T-helper 1 cell treated with Interleukin-12 subunit alpha and Interleukin-12 subunit beta and Interleukin-4 antibody, amounts not matched to agents 30 μg/mL and 1 μg/mL, for 36 hours (primary cell): ENCODE measurements around the gene SSC5D.

ENCODE experiments used
- H3K27ac Mint-ChIP-seq: one replicate; pipeline ENCODE4 v1.8.0; 2021; ENCODE audit warnings: mild to moderate bottlenecking, mixed read lengths
- H3K27me3 Mint-ChIP-seq: one replicate; pipeline ENCODE4 v1.8.0; 2021; ENCODE audit warnings: low read depth, mixed read lengths
- H3K36me3 Mint-ChIP-seq: one replicate; pipeline ENCODE4 v1.8.0; 2021; ENCODE audit warnings: low read depth, mixed read lengths
- H3K4me1 Mint-ChIP-seq: one replicate; pipeline ENCODE4 v1.8.0; 2021; ENCODE audit warnings: low read depth, mixed read lengths
- H3K4me3 Mint-ChIP-seq: one replicate; pipeline ENCODE4 v1.8.0; 2021; ENCODE audit warnings: mild to moderate bottlenecking, moderate library complexity, mixed read lengths
- H3K9me3 Mint-ChIP-seq: one replicate; pipeline ENCODE4 v1.8.0; 2021; ENCODE audit warnings: mixed read lengths

Gene SSC5D

GRCh38 chr19:55538132-55538531, 49.9 kb downstream of the SSC5D start:
- no peak overlapping the region for H3K27ac Mint-ChIP-seq
- H3K36me3 Mint-ChIP-seq, result no peaks in the 10 kb centered on the region
- H3K9me3 Mint-ChIP-seq, result no peaks in the 10 kb centered on the region
- no peaks in the 10 kb centered on the region for H3K27me3 Mint-ChIP-seq
- no peak overlapping the region for H3K4me3 Mint-ChIP-seq
- H3K4me1 Mint-ChIP-seq, result no peaks in the 10 kb centered on the region

DNA sequence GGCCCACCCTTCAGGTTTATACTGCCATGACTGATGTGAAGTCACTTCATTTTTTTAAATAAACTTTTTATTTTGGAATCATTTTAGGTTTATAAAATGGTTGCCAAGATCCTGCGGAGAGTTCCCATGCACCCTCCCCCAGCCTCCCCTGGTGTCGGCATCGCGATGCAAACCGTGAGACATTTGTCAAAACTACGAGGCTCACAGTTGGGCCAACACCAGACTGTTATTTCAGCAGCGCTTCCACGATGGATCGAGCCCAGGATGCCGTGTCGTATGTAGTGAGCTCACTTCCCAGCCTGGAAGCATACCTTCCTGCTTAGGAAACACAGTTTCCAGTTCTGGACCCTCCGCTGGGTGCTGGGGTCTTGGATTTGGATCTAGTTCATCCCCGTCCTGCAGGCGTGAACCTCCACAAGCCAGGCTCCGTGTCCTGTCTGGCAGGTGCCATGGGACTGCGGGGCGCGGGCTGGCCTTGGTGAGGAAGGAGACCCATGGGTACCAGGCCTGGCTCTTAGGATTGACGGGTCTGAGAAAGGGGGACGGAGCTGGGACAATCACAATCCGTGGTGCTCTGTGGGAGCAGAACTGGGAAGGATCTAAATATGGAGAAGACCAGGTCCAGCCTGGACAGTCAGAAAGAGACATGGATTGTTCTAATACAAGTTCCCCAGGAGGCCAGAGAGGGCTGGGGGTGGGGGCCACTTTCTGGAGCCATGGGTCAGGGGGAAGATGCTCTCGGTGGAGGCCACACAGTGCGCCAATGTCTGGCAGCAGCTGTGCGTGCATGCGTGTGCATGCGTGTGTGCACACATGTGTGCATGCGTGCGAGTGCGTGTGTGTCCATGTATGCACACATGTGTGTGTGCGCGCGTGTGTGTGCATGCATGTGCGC, 51.1 kb downstream of the SSC5D start:
- no peak overlapping the region for H3K27ac Mint-ChIP-seq
- no peaks in the 10 kb centered on the region for H3K36me3 Mint-ChIP-seq

DNA sequence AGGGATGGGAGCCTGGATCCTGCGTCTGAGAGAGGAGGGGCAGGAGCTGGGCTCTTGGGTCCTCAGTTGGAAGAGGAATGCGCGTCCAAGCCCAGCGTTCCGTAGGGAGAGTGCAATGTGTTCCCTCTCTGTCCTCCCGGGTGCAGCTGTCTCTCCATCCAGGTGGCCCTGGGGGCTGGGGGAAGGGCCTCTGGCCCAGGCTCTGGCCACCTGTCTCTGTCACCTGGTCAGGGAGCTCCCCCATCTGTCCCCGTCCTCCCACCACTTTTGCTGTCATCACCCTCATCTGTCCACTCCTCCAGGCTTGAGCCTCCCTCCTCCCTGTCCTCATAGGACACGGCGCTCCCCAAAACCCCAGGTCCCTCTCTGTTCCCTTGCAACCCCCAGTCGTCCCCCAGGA, 52.4 kb downstream of the SSC5D start:
- Mint-ChIP-seq H3K27ac (no peak overlapping the region), H3K4me3 (no peak overlapping the region), H3K36me3 (no peaks in the 10 kb centered on the region), H3K9me3 (no peaks in the 10 kb centered on the region), H3K27me3 (no peaks in the 10 kb centered on the region), H3K4me1 (no peaks in the 10 kb centered on the region)

More for the DNA sequence above, 51.1 kb downstream of the SSC5D start:
- no peaks in the 10 kb centered on the region for H3K27me3 Mint-ChIP-seq
- H3K4me1 Mint-ChIP-seq, result no peaks in the 10 kb centered on the region
- H3K4me3 Mint-ChIP-seq, result no peak overlapping the region
- no peaks in the 10 kb centered on the region for H3K9me3 Mint-ChIP-seq

DNA sequence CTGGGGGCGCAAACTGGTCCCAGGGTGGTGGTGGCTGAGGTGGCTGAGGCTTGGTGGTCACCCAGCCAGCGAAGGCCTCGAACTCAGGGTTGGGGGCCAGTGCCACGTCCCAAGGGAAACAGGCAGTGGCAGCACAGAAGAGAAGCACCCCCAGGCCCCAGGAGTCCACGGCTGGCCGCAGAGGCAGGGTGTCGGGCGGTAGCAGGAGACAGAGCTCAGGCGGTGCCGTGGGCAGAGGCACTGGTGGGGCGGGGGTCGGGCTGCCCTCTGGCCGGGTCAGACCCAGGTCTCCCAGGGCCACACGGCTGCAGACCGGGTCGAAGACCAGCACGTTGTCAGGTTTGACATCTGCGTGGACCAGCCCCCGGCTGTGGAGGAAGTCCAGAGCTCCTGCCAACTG, 52.9 kb downstream of the SSC5D start:
- Mint-ChIP-seq H3K9me3 (no peaks in the 10 kb centered on the region), H3K36me3 (no peaks in the 10 kb centered on the region), H3K27me3 (no peaks in the 10 kb centered on the region), H3K4me3 (no peak overlapping the region), H3K4me1 (no peaks in the 10 kb centered on the region), H3K27ac (no peak overlapping the region)

GRCh38 chr19:55542292-55542855, 54.1 kb downstream of the SSC5D start:
- Mint-ChIP-seq H3K36me3 (no peaks in the 10 kb centered on the region), H3K27me3 (peaks cover 2% of the 10 kb centered on the region), H3K9me3 (no peaks in the 10 kb centered on the region), H3K27ac (no peak overlapping the region), H3K4me3 (no peak overlapping the region), H3K4me1 (no peaks in the 10 kb centered on the region)

DNA sequence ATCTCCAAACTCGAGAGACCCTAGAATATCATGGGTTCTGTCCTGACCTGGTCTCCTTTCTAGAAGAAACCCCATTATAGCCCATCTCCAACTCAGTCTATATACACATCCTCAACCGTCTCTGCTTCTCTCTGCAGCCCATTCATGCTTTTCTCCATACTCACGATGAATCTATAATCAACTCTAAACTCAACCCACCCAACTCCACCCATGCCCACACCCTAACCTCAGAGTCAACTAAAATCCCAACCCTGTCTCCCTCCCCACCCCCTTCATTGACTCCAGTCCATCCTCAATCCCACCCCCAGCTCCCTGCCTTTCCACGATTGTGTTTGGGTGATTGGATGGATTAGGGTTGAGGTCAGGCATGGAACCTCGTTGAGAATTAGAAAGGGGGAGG, 55.3 kb downstream of the SSC5D start:
- Mint-ChIP-seq H3K4me1 (no peaks in the 10 kb centered on the region), H3K9me3 (no peaks in the 10 kb centered on the region), H3K27me3 (peaks cover 10% of the 10 kb centered on the region), H3K4me3 (no peak overlapping the region), H3K36me3 (no peaks in the 10 kb centered on the region), H3K27ac (no peak overlapping the region)

- no peaks in the 10 kb centered on the region for H3K4me1 Mint-ChIP-seq
- no peaks in the 10 kb centered on the region for H3K36me3 Mint-ChIP-seq
- H3K4me3 Mint-ChIP-seq, result no peak overlapping the region
- no peak overlapping the region for H3K27ac Mint-ChIP-seq
- H3K9me3 Mint-ChIP-seq, result no peaks in the 10 kb centered on the region
- peaks cover 10% of the 10 kb centered on the region for H3K27me3 Mint-ChIP-seq
Observed at GRCh38 chr19:55544014-55544413, 55.8 kb downstream of the SSC5D start.

DNA sequence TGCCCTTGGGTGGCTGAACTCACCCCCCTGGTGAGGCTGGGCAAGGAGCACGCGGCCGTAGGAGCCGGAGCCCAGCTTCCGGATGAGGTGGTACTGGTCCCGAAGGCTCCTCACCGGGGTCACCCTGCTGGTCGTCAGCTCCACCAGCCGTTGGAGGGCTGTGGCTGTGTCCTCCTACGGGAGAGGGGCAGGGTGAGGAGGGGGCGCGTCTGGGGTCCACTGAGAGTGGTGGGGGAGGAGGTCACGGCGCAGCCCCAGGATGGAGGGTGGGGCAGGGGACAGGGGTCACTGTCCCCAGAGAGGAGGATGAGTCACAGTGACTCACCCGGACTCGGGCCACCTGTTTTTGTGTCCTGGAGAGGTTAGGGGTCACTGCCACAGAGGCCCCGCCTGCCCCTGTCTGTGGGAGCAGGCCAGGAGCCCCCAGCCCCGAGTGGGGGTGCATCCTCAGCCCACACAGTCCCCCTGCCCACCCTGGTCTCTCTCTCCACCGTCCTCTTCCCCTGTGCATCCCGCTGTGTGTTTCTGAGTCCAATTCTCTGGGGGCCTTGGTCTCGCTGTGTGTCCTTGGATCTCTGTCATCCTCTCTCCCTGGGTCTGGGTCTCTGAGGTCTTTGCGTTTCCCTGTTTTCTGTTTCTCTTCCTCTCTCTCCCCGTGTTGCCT, 56.7 kb downstream of the SSC5D start:
- H3K9me3 Mint-ChIP-seq, result no peaks in the 10 kb centered on the region
- peaks cover 10% of the 10 kb centered on the region for H3K27me3 Mint-ChIP-seq
- no peaks in the 10 kb centered on the region for H3K36me3 Mint-ChIP-seq
- no peak overlapping the region for H3K4me3 Mint-ChIP-seq
- H3K27ac Mint-ChIP-seq, result no peak overlapping the region
- no peaks in the 10 kb centered on the region for H3K4me1 Mint-ChIP-seq

DNA sequence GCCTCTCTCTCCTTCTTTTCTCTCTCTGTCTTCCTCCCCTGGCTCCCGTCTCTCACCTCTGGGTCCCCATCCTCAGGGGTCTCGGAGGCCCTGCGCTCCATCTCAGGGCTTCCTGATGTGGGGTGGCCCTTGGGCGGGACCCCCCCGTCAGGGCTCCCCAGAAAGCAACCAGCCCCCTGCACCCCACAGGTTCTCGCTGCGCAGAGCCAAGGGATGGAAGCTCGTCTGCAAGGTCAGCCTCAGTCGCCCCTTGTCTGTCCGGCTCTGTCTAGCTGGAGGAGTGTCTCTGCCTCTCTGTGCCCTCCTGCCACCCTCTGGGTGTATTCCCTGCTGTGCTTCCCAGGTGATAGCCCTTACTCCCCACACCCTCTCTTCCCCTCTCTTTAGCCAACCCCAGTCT, 57.2 kb downstream of the SSC5D start, which contains the start of gene SBK3:
Gene SBK3, minus strand, starts transcription at position 101 of the 400 bp plus-strand sequence. Its CDS starts 0 bp downstream, at position 101.
- H3K4me1 Mint-ChIP-seq, result no peaks in the 10 kb centered on the region
- no peak within 1 kb of the TSS for H3K4me3 Mint-ChIP-seq
- peaks cover 10% of the 10 kb centered on the region for H3K27me3 Mint-ChIP-seq
- no peak within 1 kb of the TSS for H3K27ac Mint-ChIP-seq
- no peaks in the 10 kb centered on the region for H3K9me3 Mint-ChIP-seq
- H3K36me3 Mint-ChIP-seq, result no peaks in the 10 kb centered on the region

DNA sequence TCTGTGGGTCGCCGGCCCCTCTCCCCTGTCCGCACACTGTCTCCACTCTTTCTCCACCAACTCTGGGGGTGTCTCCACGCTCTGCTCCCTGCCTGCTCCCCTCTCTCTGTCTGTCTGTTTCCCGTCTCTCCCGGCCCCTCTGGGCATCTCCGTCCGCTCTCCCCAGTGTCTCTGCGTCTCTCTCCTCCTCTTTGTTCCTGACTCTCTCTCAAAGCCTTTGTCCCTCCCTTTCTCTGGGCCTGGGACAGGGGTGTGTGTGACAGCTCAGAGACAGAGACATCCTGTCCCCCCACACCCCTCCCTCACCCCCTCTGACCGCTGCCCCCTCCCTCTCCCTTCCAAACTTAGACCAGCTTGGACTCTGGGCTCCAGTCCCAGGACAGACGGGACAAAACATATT, 57.8 kb downstream of the SSC5D start:
- H3K27ac Mint-ChIP-seq, result no peak overlapping the region
- H3K9me3 Mint-ChIP-seq, result no peaks in the 10 kb centered on the region
- no peak overlapping the region for H3K4me3 Mint-ChIP-seq
- H3K4me1 Mint-ChIP-seq, result no peaks in the 10 kb centered on the region
- H3K36me3 Mint-ChIP-seq, result no peaks in the 10 kb centered on the region
- H3K27me3 Mint-ChIP-seq, result peaks cover 10% of the 10 kb centered on the region

DNA sequence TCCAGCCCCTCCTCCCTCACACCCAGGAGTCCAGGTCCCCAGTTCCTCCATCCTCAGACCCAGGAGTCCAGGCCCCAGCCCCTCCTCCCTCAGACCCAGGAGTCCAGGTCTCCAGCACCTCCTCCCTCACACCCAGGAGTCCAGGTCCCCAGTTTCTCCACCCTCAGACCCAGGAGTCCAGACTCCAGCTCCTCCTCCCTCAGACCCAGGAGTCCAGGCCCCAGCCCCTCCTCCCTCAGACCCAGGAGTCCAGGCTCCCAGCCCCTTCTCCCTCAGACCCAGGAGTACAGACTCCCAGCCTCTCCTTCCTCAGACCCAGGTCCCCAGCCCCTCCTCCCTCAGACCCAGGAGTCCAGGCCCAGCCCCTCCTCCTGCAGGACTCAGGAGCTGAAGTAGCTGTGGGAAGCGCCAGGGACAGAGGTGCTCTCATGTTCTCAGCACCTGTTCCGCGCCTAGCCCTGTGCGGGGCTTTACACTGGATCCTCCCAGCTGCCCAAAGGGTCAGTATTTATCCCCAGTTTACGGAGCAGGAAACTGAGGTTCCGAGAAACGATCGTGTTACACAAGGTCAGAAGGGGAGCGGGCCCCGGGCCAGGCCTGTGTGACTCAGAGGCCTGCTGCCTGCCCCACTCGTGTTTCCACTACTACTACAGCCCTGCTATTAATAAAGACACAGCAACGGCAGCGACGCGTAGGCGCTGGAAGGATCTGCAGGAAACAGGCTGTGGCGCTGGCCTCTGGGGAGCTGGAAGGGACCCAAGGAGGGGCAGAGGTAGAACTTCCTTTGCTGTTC, 58.8 kb downstream of the SSC5D start:
- H3K27me3 Mint-ChIP-seq, result peaks cover 10% of the 10 kb centered on the region
- no peak overlapping the region for H3K27ac Mint-ChIP-seq
- H3K9me3 Mint-ChIP-seq, result no peaks in the 10 kb centered on the region

GRCh38 chr19:55549500-55550320, 61.5 kb downstream of the SSC5D start:
- Mint-ChIP-seq H3K9me3 (no peaks in the 10 kb centered on the region), H3K36me3 (no peaks in the 10 kb centered on the region), H3K27me3 (peaks cover 10% of the 10 kb centered on the region), H3K27ac (no peak overlapping the region), H3K4me3 (no peak overlapping the region), H3K4me1 (peaks cover 3% of the 10 kb centered on the region)

More for the DNA sequence above, 58.8 kb downstream of the SSC5D start:
- Mint-ChIP-seq H3K4me1 (no peaks in the 10 kb centered on the region), H3K36me3 (no peaks in the 10 kb centered on the region), H3K4me3 (no peak overlapping the region)

DNA sequence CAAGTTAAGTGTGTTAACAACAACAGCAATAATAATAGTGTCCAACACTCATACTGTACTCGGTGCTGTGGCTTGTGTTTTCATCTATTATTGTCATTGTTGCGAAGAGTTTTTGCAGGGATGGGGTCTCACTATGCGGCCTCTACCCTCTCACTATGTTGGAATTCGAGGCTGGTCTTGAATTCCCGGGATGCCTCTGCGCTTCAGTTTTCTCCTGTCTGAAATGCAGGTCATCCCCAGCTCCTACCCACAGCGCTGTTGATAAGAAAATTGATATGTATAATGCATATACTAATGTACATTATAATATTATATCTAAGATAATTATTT, 62.0 kb downstream of the SSC5D start:
- no peak overlapping the region for H3K27ac Mint-ChIP-seq
- peaks cover 3% of the 10 kb centered on the region for H3K4me1 Mint-ChIP-seq
- H3K36me3 Mint-ChIP-seq, result no peaks in the 10 kb centered on the region
- H3K4me3 Mint-ChIP-seq, result no peak overlapping the region
- no peaks in the 10 kb centered on the region for H3K9me3 Mint-ChIP-seq
- peaks cover 10% of the 10 kb centered on the region for H3K27me3 Mint-ChIP-seq

DNA sequence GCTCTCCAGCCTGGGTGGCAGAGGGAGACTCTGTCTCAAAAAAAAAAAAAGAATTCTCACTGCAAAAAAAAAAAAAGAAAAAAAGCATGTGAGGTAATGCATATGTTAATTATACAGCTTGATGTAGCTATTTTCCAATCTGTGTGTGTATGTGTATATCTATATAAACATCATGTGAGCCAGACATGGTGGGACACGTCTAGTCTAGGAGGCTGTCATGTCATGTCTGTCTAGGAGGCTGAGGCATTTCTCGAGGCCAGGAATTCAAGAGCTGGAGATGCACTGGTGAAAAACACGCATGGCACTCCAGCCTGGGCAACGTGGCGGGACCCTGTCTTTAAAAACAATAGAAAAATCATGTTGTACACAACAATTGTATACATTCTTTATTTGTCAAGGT, 64.0 kb downstream of the SSC5D start:
- Mint-ChIP-seq H3K4me1 (peaks cover 3% of the 10 kb centered on the region), H3K4me3 (no peak overlapping the region), H3K27ac (no peak overlapping the region), H3K27me3 (peaks cover 10% of the 10 kb centered on the region), H3K9me3 (no peaks in the 10 kb centered on the region), H3K36me3 (no peaks in the 10 kb centered on the region)
